DLD1 (cell line): ENCODE measurements around the gene QSOX1.

Experiments used
- in situ Hi-C: cut with HindIII; loops from 2 replicates; pipeline ENCODE4 v1.10.0; 2017; ENCODE audit warnings: low sequenced_read_pairs

QSOX1 gene

DNA sequence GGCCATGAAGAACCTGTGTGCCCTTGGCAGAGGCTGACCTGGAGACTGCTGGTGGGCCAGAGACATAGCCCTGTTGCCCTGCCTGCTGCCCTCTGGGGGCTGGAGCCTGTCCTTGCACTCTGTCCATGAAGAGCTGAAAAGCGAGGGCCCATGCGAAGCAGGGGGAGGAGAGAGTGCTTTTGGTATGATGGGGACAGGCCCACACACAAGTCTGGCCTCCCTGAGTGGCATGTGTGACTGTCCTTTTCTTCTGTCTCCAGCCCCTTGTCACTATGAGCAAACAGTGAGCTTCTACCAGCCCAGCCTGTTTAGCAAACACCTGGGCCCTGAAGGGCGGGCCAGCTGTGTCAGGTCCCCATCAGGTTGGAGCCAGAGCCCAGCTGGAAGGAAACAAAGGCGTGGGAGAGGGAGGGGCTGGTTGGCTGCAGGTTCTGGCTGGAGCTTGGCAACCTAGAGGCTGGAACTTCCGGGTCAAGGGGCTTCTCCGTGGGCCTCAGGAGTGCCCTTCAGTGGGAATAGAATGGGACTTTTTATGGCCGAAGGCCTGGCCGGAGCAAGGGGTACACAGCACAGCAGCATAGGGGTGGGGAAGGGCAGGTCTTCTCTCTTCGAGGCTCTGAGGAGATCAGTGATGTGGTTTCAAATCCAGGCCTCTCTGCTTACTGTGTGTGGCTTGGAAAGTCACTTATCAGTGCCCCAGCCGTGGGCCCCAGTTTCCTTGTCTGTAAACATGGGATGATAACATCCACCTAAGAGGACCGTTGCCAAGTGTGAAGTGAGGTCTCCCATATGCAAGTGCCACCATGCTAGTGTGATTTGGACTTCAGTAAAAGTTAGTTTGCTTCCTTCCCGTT lies 14.3 kb downstream of the QSOX1 start:
- in situ Hi-C loops, result no loop called here

DNA sequence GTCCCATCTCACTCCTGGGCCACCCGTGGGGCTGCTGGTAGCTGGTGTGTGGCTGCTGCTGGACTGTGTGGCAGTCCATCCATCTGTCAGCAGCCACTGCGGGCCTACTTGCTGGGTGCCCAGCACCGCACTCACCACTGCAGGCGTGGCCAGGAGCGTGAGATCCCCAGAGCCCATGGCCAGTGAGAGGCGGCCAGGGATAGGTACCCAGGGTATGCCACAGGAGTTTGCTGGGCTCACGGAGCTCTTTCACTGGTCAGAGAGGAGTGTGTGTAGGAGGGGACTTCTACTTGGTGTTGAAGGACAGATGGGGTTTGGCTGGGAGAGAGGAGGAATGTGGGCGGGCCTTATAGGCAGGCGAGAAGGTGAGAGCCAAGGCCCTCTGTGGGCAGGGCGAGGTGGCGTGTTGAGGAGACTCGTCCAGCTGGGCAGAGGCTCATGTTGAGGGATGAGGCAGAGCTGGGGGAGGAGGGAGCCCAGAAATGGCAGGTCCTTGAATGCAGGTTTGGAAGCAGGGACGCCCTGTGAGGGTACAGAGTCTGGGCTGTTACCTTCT lies 15.0 kb downstream of the QSOX1 start:
- in situ Hi-C loops, result no loop called here

GRCh38 chr1:180170546-180171151 lies 16.0 kb downstream of the QSOX1 start:
- in situ Hi-C loops, result no loop called here

DNA sequence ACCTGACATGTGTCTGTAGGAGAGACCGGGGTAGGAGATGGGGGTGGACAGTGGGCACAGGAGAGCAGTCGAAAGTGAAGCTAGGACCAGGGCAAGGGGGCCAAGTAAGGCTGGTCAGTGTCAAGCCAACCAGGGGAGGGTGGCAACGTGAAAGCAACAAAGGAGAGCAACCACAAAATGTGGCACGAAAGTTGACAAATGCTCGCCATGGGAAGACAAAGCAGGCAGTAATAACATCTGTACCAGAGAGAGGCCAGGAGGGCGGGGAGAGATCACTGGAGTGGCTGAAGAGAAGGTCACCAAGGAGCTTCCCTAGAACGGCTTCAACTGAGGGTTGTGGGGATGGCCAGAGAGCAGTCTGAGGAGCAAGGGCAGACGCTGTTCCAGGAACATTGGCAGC lies 17.0 kb downstream of the QSOX1 start:
- in situ Hi-C loops, result no loop called here

DNA sequence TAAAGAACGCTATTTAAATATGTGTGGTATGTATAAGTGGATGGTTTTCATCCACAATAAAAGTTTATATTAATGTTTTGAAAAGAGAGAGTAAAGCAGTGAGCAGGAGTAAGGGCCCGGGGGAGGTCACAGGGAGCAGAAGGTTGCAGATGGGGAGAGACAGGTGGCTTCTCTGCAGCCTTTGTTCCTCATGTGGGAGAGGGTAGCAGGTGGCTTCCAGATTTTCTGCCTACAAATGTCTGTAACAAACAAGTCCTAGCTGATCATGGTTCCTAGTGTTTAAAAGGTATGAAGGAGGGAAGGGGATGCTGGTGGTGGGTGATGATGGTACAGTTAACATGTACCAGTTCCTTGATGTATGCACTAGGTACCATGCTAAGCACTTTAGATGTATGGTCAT lies 18.8 kb downstream of the QSOX1 start:
- in situ Hi-C loops, result no loop called here

GRCh38 chr1:180173952-180174351 lies 19.3 kb downstream of the QSOX1 start:
- in situ Hi-C loops, result no loop called here

GRCh38 chr1:180175291-180175690 lies 20.6 kb downstream of the QSOX1 start:
- in situ Hi-C loops, result no loop called here

GRCh38 chr1:180175806-180176205 lies 21.1 kb downstream of the QSOX1 start:
- in situ Hi-C loops, result no loop called here

DNA sequence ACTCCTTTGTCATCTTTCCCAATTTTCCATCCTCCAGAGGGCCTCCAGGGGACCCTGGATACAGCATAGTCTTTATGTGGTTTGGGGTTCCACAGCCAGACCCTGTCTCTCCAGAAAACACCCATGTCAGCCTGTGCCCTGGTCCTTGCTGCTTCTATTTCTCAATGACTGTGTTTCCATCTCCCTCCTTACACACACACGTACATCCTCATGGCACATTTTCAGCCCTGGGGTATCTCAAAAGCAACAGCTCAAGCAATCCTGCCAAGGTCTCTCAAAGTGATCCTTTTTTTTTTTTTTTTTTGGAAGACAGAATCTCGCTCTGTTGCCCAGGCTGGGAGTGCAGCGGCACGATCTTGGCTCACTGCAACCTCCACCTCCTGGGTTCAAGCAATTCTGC lies 22.3 kb downstream of the QSOX1 start:
- in situ Hi-C loops, result no loop called here

DNA sequence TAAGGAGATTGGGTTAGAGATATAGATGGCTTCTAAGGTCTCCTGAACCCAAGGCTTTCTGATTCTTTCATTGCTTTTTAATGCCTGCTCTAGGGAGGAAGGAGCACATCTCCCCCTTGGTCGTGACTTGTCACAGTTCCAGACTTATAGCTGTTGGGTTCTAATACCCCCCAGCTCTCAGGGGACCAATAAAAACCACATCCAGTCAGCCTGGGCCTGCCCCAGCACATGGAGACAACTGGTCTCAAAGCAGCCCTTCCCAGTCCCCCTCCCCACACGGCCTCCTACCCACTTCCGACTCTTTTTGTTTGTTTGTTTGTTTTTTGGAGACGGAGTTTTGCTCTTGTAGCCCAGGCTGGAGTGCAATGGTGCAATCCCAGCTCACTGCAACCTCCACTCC lies 23.3 kb downstream of the QSOX1 start:
- in situ Hi-C loops, result no loop called here

GRCh38 chr1:180178511-180179161 lies 24.0 kb downstream of the QSOX1 start:
- in situ Hi-C loops, result no loop called here

DNA sequence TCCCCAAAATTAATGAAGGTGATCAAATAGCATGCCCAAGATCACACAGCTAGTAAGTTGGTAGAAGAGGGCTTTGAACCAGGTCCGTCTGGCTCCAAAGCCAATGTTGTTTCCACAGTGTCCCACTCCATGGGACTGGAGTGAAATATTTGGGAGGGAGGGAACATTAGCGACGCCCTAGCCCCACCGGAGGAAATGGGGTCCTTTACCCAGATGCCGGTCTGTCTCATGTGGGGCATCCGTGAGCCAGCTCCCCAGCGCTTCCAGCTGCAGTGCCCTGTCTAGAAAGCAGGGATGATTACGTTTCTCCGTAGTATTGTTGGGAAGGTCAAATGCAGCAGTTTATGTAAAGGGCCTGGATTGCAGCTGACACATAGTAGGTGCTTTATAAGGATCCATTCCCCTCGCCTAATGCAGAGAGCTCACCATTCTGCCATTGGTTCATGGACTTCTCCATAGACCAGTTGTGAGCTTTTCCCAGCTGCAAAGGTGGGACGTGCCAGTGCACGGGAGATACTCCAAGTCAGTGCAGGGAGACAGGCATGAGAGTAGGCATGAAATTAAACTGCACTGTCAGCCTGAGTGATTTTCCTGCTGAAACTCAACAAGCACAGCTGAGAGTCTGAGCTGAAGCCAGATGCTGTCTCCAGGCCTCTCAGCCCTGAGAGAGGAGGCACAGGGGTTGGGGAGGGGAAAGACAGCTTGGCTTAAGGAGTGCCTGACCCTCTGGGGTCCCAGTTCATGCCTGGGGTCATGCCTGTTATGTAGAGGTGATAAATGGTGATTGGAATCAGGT lies 24.7 kb downstream of the QSOX1 start:
- in situ Hi-C loops, result no loop called here

- in situ Hi-C loops, result no loop called here
Observed at GRCh38 chr1:180181048-180181447, 26.4 kb downstream of the QSOX1 start.

DNA sequence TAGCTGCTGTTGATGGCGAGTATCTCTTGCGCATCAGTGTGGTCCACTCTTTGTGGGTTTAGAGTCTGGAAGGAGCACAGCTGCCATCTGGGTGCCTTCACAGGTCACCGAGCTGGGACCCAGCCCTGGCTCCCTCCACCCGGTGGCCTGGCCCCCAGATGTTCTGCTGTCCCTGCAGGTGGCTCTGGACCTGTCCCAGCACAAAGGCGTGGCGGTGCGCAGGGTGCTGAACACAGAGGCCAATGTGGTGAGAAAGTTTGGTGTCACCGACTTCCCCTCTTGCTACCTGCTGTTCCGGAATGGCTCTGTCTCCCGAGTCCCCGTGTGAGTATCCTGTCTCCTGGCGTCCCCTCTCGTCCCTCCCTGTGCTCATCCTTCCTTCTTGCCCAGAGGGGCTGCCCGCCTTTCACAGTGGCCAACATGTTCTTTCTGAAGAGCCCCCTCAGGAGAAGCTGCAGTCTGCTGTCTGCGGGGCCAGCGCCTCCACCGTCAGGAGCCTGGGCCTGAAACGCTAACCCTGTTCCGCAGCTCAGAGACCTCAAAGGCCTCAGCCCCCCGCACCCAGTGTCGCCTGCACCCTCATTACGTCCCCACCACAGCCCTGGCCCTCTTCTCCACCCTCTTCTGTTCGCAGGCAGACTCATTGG lies 27.4 kb downstream of the QSOX1 start:
- in situ Hi-C loops, result no loop called here

DNA sequence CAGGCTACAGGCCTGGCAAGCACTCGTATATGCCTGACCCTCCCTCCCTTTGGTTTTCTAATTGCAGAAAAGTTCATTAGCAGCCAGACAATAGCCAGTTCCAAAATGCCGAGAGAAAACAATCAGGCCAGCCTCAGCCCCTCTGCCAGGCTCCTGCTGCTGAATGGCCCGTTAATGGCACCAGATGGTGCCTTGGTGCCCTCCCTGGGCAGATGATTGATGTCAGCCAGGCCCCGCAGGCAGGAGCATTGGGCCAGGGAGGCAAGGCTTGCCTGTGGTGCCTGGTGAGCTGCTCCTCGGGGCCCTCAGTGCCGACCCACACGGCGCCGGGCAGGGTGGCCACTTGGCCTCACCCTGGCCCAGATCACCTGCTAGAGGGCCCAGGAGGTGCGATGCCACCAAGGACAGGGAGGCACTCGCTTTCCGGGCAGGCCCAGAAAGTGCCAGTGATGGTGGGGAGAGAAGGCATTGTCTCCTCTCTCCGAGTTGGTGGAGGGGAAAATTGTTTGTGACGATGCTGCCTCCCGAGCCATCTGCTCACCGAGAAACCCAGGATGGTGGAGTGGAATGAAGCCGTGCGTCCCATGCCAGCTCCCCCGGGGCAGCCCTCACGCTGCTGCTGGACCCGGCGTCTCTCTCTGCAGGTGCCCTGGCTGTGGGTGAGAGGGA lies 28.1 kb downstream of the QSOX1 start:
- in situ Hi-C loops, result no loop called here

GRCh38 chr1:180183426-180183825 lies 28.8 kb downstream of the QSOX1 start:
- in situ Hi-C loops, result no loop called here

DNA sequence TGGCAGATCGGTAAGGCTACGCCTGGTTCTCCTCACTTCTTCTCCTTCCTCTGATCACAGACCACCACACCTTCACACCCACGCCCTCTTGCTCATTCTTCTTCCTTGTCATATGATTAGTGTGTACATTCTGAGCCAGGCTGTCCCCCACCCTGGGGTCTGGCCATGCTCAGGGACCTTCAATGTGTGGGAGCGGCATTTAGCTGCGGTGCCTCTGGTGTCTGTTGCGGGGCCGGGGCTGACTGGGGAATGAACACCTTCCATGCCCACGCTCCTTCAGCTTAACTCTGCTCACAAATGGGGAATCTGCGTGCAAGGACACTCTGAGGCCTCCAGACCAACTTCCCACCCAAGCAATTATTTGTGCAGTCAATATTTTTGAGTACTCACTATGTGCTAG lies 29.4 kb downstream of the QSOX1 start:
- in situ Hi-C loops, result no loop called here

DNA sequence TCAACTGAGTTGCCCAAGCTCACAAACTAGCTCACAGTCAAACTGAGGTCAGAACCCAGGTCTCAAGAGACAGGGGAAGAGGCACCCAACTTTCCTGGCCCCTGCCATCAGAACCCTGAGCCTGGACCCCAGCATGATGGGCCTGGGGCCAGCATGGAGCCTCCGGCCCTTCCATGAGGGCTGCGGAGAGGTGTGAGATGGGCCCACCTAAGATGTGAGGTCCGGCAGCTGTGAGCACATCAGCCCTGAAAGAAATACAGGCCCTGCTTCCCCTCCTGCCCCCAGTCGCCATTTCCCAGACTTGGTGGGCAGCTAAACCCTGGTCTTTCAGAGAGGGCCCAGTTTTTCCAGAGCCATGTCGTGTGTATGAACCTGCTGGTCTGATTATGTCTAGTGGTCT lies 30.6 kb downstream of the QSOX1 start:
- in situ Hi-C loops, result no loop called here

- in situ Hi-C loops, result no loop called here
Observed at GRCh38 chr1:180185971-180186645, 31.4 kb downstream of the QSOX1 start.
